ENCODE results near the gene DQX1.
"Not testable (repeated sequence)": the region's sequence is repeated elsewhere in the genome, so short reads cannot be mapped to it uniquely, and the experiment has no call there.

The DQX1 gene

GRCh38 chr2:74525717-74526648 lies at the start of gene DQX1:
TSS of gene DQX1 (minus strand) at chr2:74526231. CDS start at chr2:74525729, 502 bp downstream.
- DNase-seq (ENCODE audit: low read depth in 2 of 2), result no peak

- no peak for DNase-seq (ENCODE audit: low read depth in 2 of 2)
These were observed 49.3 kb upstream of the DQX1 start for GRCh38 chr2:74575320-74575719.

GRCh38 chr2:74573747-74574562 lies 47.9 kb upstream of the DQX1 start:
- no peak for DNase-seq (ENCODE audit: low read depth in 2 of 2)

GRCh38 chr2:74572178-74572925 lies 46.3 kb upstream of the DQX1 start:
- DNase-seq (ENCODE audit: low read depth in 2 of 2), result no peak

GRCh38 chr2:74571058-74571457 lies 45.0 kb upstream of the DQX1 start:
- DNase-seq (ENCODE audit: low read depth in 2 of 2), result no peak

- no peak for DNase-seq (ENCODE audit: low read depth in 2 of 2)
These were observed 43.7 kb upstream of the DQX1 start for GRCh38 chr2:74569686-74570085.

GRCh38 chr2:74567881-74568280 lies 41.9 kb upstream of the DQX1 start:
- no peak for DNase-seq (ENCODE audit: low read depth in 2 of 2)

GRCh38 chr2:74566754-74567085 lies 40.7 kb upstream of the DQX1 start:
- DNase-seq (ENCODE audit: low read depth in 2 of 2), result no peak

- no peak for DNase-seq (ENCODE audit: low read depth in 2 of 2)
These were observed 40.2 kb upstream of the DQX1 start for GRCh38 chr2:74566076-74566753.

GRCh38 chr2:74564222-74564621 lies 38.2 kb upstream of the DQX1 start:
- DNase-seq (ENCODE audit: low read depth in 2 of 2), result no peak

GRCh38 chr2:74562126-74562775 lies 36.2 kb upstream of the DQX1 start:
- DNase-seq (ENCODE audit: low read depth in 2 of 2), result no peak

- DNase-seq (ENCODE audit: low read depth in 2 of 2), result not testable (repeated sequence)
These were observed 35.0 kb upstream of the DQX1 start for GRCh38 chr2:74561022-74561421.

- no peak for DNase-seq (ENCODE audit: low read depth in 2 of 2)
These were observed 34.6 kb upstream of the DQX1 start for GRCh38 chr2:74560591-74560990.

GRCh38 chr2:74559912-74560311 lies 33.9 kb upstream of the DQX1 start:
- DNase-seq (ENCODE audit: low read depth in 2 of 2), result no peak

GRCh38 chr2:74558284-74559230 lies 32.5 kb upstream of the DQX1 start:
- DNase-seq (ENCODE audit: low read depth in 2 of 2), result no peak

GRCh38 chr2:74556831-74557370 lies 30.9 kb upstream of the DQX1 start:
- DNase-seq (ENCODE audit: low read depth in 2 of 2), result no peak

- DNase-seq (ENCODE audit: low read depth in 2 of 2), result no peak
These were observed 30.1 kb upstream of the DQX1 start for GRCh38 chr2:74556159-74556558.

GRCh38 chr2:74555610-74556103 lies 29.6 kb upstream of the DQX1 start:
- DNase-seq (ENCODE audit: low read depth in 2 of 2), result no peak

GRCh38 chr2:74554820-74555531 lies 28.9 kb upstream of the DQX1 start:
- peak; percentile 27 to 30 for DNase-seq (ENCODE audit: low read depth in 2 of 2)

Measured in stimulated activated CD8-positive, alpha-beta memory T cell treated with anti-CD3 and anti-CD28 coated beads, Interleukin-2, amount 100 ng/mL, for 48 hours (primary cell).